ENCODE data around the gene IRX2. TPM values are rescaled to one million over a fixed set of nuclear protein-coding genes. Genes with fewer than 3 reads are reported as not detected.

The IRX2 gene
- total RNA-seq, 2 experiments from 2014 or later, result not detected

DNA sequence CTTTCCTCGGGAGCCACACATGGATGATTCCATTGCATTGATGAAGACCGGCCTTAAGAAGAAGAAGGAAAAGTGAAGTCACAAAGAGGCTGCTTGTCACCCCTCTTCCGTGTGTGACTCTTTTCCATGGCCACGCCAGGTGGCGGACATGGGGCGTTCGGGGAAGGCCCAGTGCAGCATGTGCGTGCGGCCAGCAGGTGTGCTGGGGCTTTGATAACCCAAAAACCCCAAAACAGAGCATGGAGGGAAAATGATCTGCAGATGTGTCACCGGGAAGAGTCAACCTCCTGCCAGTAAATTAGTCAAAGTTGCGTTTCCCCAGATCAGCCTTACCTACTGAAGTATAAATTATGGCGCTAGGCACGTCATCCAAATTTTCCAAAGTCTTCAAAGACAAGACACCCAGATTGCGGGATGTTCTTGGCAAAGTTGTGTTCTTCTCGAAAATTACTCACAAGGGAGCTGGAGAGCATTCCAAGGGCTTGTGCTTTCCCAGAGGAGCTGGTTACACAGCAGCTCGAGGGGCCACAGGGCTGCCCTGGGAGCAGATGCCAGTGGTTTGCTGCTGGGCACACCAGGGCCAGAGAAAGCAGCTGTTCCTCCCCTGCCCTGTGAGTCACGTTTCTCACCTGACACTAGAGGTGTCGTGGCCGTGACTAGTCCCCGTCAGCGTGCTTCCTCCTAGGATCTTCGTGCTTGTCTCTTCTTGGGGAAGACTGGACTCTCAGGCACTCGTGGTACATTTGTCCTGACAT lies 53.9 kb downstream of the IRX2 start:
- ATAC-seq (no peak), DNase-seq (no peak)
- peaks cover 15% of the 10 kb centered on the region for H3K9me3 Mint-ChIP-seq (ENCODE audit: low read depth)
- H3K4me3 Mint-ChIP-seq, result no peak overlapping the region
- H3K36me3 Mint-ChIP-seq, result no peaks in the 10 kb centered on the region
- H3K4me1 Mint-ChIP-seq, result no peaks in the 10 kb centered on the region
- H3K27ac Mint-ChIP-seq, result no peak overlapping the region
- CTCF ChIA-PET, result no interaction called here
- no peaks in the 10 kb centered on the region for H3K27me3 Mint-ChIP-seq

DNA sequence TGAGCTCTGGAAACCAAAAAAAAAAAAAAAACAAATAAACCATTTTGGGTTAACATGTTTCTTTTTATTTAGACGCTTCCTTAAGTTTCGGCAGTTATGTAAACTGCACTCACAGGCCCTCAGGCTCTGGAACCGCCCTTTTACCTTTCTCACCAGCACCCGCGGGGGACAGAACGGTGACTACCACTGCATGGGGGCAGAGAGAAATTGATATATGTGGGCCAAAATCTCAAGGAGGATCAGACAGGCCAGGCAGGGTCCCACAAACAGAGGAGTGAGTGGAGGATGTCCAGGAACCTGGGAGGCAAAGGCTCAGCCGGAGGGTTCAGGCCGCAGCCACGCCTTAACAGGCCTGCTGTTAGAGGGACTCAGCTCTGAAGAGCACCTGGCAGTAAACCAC lies 54.4 kb downstream of the IRX2 start:
- DNase-seq (no peak), ATAC-seq (no peak)
- Mint-ChIP-seq H3K27me3 (no peaks in the 10 kb centered on the region), H3K27ac (no peak overlapping the region), H3K9me3 (ENCODE audit: low read depth) (peaks cover 15% of the 10 kb centered on the region), H3K4me3 (no peak overlapping the region), H3K4me1 (no peaks in the 10 kb centered on the region), H3K36me3 (no peaks in the 10 kb centered on the region)
- CTCF ChIA-PET, result no interaction called here

All from activated CD8-positive, alpha-beta memory T cell treated with anti-CD3 and anti-CD28 coated beads, Interleukin-2, amount 10 ng/mL, durations not matched to agents 7 days and 5 days (primary cell).